Measurements from ENCODE around the gene HOXC6.
"Not testable (repeated sequence)": the region's sequence is repeated elsewhere in the genome, so short reads cannot be mapped to it uniquely, and the experiment has no call there.

Gene HOXC6

GRCh38 chr12:54030889-54031471 lies 2.7 kb downstream of the HOXC6 start:
- DNase-seq (ENCODE audit: low spot score) = no peak

- no peak for DNase-seq (ENCODE audit: low spot score)
These were observed 3.2 kb downstream of the HOXC6 start for GRCh38 chr12:54031480-54031879.

- DNase-seq (ENCODE audit: low spot score) = no peak
These were observed 3.9 kb downstream of the HOXC6 start for GRCh38 chr12:54032086-54032619.

- no peak for DNase-seq (ENCODE audit: low spot score)
These were observed 4.4 kb downstream of the HOXC6 start, which contains the start of gene HOXC5 for GRCh38 chr12:54032627-54033100. TSS of gene HOXC5 (plus strand) at chr12:54033050. CDS start at chr12:54033123, 73 bp downstream.

- no peak for DNase-seq (ENCODE audit: low spot score)
These were observed 5.1 kb downstream of the HOXC6 start for GRCh38 chr12:54033106-54033979.

- DNase-seq (ENCODE audit: low spot score) = no peak
These were observed 5.9 kb downstream of the HOXC6 start for GRCh38 chr12:54033980-54034784.

- no peak for DNase-seq (ENCODE audit: low spot score)
These were observed 6.6 kb downstream of the HOXC6 start for GRCh38 chr12:54034785-54035310.

- DNase-seq (ENCODE audit: low spot score) = no peak
These were observed 7.5 kb downstream of the HOXC6 start for GRCh38 chr12:54035568-54036264.

- DNase-seq (ENCODE audit: low spot score) = no peak
These were observed 8.6 kb downstream of the HOXC6 start for GRCh38 chr12:54036620-54037359.

GRCh38 chr12:54037360-54038283 lies 9.4 kb downstream of the HOXC6 start:
- no peak for DNase-seq (ENCODE audit: low spot score)

- DNase-seq (ENCODE audit: low spot score) = no peak
These were observed 10.1 kb downstream of the HOXC6 start for GRCh38 chr12:54038284-54038870.

GRCh38 chr12:54038871-54039414 lies 10.7 kb downstream of the HOXC6 start:
- no peak for DNase-seq (ENCODE audit: low spot score)

GRCh38 chr12:54039417-54040147 lies 11.3 kb downstream of the HOXC6 start:
- DNase-seq (ENCODE audit: low spot score) = no peak

- DNase-seq (ENCODE audit: low spot score) = no peak
These were observed 11.9 kb downstream of the HOXC6 start for GRCh38 chr12:54040148-54040494.

GRCh38 chr12:54040648-54041047 lies 12.4 kb downstream of the HOXC6 start:
- no peak for DNase-seq (ENCODE audit: low spot score)

- no peak for DNase-seq (ENCODE audit: low spot score)
These were observed 13.0 kb downstream of the HOXC6 start for GRCh38 chr12:54041097-54041690.

GRCh38 chr12:54042033-54042432 lies 13.8 kb downstream of the HOXC6 start:
- not testable (repeated sequence) for DNase-seq (ENCODE audit: low spot score)
